PFSK-1 (cell line): Measurements from ENCODE around the gene EEPD1.

Experiments
- POLR2AphosphoS5 ChIP-seq: IDR thresholded peaks from 2 replicates; pipeline ENCODE4 v1.6.1; 2012; ENCODE audit warnings: low read depth, mild to moderate bottlenecking, control low read depth, low read length, moderate library complexity
- SIN3A ChIP-seq: IDR thresholded peaks from 2 replicates; pipeline ENCODE4 v1.6.1; 2012; ENCODE audit warnings: mild to moderate bottlenecking, low read length, moderate library complexity, borderline replicate concordance; ENCODE audit not compliant: insufficient read depth

- TF ChIP-seq POLR2AphosphoS5 (no peak), SIN3A (no peak)
Observed at GRCh38 chr7:36305648-36306047, 152.6 kb downstream of the EEPD1 start.
